Muscle of arm (tissue), 12 donors: ENCODE measurements around the gene PTP4A2. TPM values are rescaled to one million over a fixed set of nuclear protein-coding genes. Genes with fewer than 3 reads are reported as not detected.
"Not testable (repeated sequence)": the region's sequence is repeated elsewhere in the genome, so short reads cannot be mapped to it uniquely, and the experiment has no call there.

Experiments used
- DNase-seq: peaks from one replicate; pipeline ENCODE4 v3.0.0-alpha.2; 2013
- polyA plus RNA-seq, 12 donors: library from polyadenylated mRNA; unstranded; fragments of 120-200 nt; gene quantifications; one replicate each; pipeline ENCODE4 v1.2.1, GENCODE V29; 2013; ENCODE audit not compliant: insufficient read length in 12 of 12

The PTP4A2 gene
- polyA plus RNA-seq, 12 donors, result 221 to 863 (median 252) TPM

DNA sequence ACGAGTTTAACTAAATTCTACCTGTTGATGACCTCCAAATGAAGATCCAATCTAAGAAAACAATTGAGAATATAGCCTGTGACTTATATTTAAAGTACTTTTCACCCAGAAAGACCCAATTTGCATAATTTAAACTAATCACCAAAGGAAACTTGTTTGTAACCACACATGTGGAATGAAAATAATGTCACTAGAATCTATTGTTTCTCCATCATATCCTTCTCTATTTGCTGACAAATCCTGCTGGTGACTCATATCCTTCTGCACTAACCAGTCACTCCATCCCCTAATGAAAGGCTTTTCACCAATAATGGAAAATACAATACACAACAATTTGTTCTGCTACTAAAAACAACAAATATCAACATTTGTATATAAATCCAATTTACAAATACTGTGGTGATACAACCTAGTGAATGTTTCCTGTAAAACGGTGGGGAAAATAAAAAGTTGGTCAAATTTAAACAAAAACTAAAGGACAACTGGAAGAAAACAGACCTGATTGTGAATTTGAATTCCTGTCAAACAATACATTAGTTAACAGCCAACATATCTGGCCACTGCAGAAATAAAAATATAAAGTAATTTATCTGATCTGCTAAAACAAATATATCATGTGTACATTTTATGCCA is 6.5 kb downstream of the PTP4A2 start:
- DNase-seq, result no peak

DNA sequence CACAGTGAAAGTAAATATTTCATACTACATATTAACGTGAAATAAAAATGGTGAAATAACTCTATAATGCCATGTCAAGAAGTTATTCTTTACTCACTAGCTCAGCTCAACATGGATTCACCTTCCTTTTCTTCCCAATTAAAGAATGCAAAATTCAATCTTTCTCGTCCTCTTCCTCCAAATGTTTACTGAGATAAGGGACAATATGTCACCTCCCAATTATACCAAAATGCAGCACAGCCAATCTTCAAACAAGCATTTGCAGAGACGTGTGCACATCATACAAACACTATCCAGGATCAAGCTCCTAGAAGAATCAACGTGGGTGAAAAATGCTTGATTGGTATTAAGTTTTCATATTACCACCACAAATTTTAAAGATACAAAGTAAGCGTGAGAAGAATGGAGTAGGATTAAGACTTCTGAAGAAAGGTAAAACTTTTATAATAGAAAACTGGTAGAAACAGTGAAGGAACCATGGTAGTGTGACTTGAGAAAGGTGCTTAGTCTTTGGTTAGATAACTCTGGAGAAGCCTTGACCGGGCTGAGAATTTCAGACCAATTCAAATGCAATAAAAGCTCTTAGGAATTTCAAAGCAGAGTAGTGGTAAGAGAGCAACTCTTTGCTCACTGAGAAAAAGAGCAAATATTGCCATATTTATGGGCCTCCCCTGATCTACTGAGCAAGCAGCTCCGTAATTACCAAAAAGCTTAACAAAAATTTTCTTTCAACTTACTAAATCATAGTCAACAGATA is 7.2 kb downstream of the PTP4A2 start:
- DNase-seq, result no peak

GRCh38 chr1:31927661-31927980 is 10.5 kb downstream of the PTP4A2 start:
- no peak for DNase-seq

DNA sequence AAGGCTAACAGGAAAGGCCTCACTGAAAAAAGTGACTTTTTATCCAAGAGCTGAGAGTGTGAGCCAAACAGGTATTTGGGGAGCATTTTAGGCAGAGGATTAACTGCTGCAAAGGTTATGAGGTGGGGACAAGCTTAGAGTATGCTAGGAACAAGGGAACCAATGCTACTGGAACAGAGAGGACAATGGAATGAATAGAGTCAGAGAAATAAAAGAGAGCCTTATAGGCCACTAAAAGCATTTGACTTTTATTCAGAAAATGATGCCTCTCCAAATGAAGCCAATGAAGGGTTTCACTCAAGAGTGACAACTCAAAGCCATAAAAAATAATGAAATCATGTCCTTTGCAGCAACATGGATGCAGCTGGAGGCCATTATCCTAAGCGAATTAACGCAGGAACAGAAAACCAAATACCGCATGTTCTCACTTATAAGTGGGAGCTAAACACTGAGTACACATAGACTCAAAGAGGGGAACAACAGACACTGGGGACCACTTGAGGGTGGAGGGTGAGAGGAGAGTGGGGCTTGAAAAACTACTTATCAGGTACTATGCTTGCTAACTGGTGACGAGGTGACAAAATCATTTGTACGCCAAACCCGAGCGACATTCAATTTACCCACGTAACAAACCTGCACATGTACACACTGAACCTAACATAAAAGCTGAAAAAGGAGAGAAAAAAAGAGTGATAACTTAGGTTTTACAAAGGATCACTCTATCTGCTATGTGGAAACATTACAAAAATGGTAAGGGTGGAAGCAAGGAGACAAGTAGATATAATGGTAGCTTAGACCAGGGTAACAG is 11.1 kb downstream of the PTP4A2 start:
- DNase-seq, result no peak

DNA sequence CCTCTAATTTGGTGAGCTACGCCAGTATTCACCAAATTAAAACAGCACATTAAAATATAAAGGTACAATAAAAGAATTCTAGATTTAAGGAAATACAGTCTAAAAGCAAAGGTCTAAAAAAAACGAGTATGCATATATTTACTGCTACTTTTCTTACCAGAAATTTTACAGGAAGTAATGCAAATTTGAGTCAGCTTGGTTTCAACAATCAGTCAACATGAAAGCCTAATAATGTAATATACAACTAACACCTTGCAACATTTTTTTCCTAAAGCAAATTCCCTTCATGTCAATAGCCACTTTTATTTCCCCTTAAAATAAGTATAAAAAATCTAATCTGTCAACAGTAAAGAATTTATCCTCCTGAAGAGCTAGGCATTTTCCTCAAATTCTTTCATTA is 11.9 kb downstream of the PTP4A2 start:
- DNase-seq, result no peak

DNA sequence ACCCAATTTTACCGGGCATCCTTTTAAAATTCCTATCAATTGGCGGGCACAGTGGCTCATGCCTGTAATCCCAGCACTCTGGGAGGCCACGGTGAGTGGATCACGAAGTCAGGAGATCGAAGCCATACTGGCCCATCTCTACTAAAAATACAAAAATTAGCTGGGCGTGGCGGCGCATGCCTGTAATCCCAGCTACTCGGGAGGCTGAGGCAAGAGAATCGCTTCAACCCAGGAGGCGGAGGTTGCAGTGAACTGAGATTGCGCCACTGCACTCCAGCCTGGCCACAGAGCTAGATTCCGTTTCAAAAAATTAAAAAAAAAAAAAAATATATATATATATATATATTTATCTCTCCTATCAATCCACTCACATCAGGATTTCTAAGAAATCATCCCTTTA is 12.3 kb downstream of the PTP4A2 start:
- not testable (repeated sequence) for DNase-seq

GRCh38 chr1:31924839-31925238 is 13.3 kb downstream of the PTP4A2 start:
- no peak for DNase-seq

DNA sequence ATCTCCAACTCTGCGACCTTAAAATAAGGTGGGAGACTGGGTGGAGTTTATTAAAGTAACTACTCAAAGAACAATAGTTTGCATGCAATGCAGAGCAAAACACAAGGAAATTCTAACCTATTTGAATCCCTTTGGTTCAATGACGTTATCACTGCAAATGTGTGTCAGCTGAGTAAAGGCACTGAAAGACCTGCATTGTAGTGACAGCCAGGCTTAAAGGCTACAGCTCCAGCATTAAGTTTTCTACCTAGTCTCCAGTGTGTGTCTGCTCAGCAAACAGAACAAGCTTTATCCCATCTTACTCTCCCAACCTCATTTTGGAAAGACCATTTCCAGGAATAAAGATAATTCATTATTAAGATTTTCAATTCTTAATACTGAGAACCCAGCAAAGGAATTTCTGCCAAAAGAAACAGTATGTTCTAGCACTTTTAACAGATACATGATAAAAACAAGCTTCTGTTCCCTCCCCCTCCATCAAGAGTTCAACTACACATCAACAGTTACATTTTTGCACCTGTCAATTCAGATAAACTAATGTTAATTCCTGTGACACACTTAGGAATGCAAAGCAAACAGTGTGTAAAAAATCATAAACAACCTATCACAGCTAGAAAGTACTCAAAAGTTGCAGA is 14.2 kb downstream of the PTP4A2 start:
- DNase-seq, result no peak

- no peak for DNase-seq
These were observed 17.2 kb downstream of the PTP4A2 start for GRCh38 chr1:31920956-31921355.

DNA sequence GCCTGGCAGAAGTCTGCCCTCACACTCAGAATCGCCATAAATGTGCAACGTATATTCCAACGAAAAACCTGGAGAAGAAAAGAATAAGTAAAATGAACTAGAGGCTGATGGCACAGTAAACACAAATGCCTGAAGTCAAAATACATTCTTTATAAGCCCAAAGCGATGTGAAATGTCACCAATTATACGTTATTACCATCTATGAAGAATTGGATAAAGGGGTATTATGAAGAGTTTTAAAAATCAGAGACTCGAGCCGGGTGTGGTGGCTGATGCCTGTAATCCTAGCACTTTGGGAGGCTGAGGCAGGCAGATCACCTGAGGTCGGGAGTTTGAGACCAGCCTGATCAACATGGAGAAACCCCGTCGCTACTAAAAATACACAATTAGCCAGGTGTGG is 18.6 kb downstream of the PTP4A2 start:
- no peak for DNase-seq

GRCh38 chr1:31915438-31915837 is 22.7 kb downstream of the PTP4A2 start:
- DNase-seq, result no peak

DNA sequence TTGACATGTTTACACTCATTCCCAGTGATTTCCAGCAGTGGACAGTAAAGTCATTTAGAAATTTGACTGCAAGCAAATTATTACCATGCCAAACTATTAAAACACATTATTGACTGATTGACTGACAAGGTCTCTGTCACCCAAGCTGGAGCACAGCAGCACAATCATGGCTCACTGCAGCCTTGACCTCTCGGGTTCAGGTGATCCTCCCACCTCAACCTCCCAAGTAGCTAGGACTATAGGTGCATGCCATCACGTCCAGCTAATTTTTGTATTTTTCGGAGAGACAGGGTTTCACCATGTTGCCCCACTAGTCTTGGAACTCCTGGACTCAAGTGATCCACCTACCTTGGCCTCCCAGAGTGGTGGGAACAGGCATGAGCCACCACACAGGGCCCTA is 24.2 kb downstream of the PTP4A2 start:
- DNase-seq, result no peak

GRCh38 chr1:31912839-31913239 is 25.3 kb downstream of the PTP4A2 start:
- DNase-seq, result no peak

DNA sequence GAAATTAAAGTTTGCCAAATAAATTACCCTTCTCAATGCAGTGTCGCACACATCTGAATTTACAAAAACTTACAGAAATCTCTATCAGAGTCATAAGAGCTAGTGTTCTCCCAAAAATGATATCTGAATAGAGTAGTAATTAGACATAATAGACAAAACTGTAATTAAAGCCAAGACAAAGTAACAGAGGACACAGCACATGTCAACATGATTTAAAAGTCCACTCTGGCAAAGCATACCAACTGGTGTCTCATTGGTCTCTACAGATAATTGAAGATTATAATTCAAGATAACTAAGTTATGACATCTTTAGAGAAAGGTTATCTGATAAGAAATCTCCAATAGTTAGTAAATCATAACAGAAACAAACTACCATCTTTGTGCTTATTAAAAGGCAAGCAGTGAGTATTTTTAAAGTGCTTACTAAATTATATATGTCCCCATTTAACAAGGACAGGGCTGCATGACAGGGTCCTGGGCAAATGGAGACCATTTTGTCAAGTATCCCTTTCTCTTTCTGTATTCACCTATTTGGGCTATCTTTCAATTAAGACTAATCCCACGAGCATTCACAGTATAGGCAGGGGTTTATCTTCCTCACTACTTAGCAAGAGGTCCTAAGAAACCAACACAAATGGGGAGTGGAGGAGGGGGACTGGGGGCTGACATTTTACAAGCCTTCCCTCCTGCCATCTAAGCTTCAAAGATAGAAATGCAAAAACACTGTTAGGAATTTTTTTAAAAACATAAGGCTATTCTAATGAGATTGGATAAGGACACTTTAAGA is 26.0 kb downstream of the PTP4A2 start:
- DNase-seq, result no peak

- no peak for DNase-seq
These were observed 27.2 kb downstream of the PTP4A2 start for GRCh38 chr1:31910933-31911332.

DNA sequence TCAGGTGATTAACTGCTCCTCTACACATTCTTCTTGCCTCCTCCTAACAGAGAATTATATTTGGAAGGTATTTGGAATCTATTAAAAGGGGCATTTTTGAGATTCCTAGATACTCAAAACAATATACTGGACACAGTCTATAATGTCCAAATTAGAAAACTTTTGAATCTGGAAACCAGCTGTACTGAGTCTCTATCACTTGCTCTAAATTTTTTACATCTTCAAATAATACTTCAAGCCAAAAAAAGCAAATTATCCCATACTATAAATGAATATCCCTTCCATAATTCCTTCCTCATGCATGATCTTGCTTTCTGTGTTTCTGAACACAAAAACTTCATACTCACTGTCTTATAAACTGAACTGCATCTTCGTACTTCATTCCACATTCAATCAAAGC is 28.5 kb downstream of the PTP4A2 start:
- no peak for DNase-seq

DNA sequence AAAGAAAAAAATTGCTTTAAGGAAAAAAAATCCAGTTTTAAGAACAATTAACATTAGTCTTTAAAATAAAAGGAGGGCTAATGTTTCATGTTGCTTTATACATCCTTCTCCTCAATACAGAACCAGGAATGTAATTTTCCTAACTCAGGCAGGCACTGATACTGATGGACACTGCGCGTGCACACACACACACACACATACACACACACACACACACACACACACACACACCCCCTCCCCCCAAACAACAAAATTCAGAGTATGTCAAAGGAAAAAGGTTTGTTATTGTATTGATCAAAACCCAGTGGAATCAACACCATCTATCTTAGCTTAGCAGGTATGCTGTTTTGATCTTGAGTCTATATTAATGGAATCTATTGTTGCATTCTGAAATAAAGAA is 31.6 kb downstream of the PTP4A2 start:
- DNase-seq, result no peak

DNA sequence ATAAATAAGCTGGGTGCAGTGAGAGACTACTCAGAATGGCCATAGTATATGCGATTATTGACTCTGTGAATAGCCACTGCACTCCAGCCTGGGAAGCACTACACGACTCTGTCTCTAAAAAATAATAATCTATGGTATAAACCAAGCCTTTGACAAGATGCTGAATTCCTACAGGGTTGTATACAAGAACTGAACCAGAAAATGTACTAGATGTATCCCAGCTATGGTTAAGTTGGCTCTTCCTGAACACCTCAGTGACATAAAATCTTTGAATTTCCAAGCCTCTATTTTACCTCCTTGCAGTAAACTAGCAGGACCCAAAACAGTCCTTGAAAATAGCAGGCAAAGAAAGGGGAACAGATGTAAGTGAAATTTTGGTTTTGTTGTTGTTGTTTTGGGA is 32.5 kb downstream of the PTP4A2 start:
- DNase-seq, result no peak

- DNase-seq, result no peak
These were observed 33.1 kb downstream of the PTP4A2 start for GRCh38 chr1:31905093-31905509.

DNA sequence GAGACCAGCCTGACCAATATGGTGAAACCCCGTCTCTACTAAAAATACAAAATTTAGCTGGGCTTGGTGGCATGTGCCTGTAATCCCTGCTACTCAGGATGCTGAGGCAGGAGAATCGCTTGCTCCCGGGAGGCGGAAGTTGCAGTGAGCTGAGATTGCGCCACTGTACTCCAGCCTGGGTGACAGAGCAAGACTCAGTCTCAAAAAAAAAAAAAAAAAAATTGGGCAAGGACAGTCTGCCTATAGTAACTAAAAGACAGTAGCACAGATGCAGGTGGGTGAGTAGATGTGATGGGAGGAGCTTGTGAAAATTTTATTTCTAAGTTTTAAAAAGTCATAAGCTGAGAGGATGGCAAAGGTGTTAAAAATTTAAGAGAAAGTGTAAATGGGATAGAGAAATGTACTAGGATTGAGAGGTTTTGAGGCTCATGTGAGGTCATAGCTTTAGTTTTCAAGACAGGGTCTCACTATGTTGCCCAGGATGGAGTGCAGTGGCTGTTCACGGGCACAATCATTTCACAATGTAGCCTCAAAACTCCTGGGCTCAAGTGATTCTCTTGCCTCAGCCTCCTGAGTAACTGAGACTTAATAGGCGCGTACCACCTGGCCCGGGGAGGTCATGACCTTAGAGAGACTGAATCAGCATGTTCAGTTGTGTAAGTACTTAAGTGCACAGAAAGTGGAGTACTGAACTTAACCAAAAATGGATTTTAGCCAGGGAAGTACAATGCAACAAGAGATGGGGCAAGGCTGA is 33.7 kb downstream of the PTP4A2 start:
- DNase-seq, result no peak

GRCh38 chr1:31902510-31902860 is 35.7 kb downstream of the PTP4A2 start:
- DNase-seq, result no peak
